ENCODE results near the gene SEC63.
"Not testable (repeated sequence)": the region's sequence is repeated elsewhere in the genome, so short reads cannot be mapped to it uniquely, and the experiment has no call there.

SEC63 gene, protein sequence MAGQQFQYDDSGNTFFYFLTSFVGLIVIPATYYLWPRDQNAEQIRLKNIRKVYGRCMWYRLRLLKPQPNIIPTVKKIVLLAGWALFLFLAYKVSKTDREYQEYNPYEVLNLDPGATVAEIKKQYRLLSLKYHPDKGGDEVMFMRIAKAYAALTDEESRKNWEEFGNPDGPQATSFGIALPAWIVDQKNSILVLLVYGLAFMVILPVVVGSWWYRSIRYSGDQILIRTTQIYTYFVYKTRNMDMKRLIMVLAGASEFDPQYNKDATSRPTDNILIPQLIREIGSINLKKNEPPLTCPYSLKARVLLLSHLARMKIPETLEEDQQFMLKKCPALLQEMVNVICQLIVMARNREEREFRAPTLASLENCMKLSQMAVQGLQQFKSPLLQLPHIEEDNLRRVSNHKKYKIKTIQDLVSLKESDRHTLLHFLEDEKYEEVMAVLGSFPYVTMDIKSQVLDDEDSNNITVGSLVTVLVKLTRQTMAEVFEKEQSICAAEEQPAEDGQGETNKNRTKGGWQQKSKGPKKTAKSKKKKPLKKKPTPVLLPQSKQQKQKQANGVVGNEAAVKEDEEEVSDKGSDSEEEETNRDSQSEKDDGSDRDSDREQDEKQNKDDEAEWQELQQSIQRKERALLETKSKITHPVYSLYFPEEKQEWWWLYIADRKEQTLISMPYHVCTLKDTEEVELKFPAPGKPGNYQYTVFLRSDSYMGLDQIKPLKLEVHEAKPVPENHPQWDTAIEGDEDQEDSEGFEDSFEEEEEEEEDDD

DNA sequence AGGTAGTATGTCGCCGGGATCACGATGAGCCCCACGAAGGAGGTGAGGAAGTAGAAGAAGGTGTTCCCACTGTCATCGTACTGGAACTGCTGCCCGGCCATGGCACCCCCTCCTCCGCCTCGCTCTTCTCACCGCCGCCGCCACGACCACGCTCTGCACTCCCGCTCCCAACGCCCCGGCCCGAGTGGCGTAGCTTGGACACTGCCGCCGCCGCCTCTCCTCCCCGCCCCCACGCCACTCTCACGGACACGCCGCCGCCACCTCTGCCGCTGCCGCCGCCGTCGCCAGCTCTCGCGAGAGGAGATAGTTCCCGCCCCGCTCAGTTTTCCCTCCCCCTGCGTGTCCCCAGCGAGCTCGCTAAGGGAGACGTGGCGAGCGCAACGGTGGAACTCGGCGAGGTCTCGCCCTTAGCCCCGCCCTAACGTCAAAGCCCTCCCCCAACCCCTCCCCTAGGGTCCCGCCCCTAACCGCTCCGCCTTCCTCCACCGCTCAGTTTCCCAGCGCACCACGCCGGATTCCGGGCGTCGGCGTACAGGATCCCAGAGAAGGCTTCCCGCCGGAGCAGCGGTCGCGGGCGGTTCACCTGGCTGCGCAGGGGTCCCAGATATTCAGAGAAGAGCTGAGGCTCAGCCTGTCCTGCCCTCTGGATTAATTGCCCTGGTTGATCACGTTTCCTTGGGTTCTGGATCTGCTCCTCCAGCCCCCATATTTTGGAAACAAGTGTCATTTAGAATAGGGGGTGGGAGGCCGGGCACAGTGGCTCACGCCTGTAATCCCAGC lies at the start of gene SEC63:
SEC63 (minus strand) TSS at position 300 of the 780 bp plus-strand sequence; CDS start at position 101, 199 bp downstream.
- peak; percentile 98 for DNase-seq (ENCODE audit: low spot score)

DNA sequence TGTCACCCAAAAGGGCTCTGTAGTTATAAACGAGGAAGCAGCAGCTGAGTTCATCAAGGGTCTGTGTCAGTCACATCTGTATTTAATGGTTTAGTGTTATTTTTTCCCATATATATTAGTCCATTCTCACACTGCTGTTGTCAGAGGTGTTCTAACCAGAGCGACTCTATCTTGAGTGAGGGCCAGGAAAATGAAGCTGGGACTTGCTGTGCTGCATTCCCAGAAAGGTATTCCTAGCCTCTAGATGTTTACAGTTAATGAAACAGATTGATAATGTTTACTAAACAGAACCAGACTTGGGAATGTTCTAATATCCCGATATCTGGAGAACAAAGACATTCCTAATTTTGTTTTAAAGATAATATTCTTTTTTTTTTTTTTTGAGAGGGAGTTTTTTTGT lies 48.0 kb upstream of the SEC63 start:
- DNase-seq (ENCODE audit: low spot score) = no peak

DNA sequence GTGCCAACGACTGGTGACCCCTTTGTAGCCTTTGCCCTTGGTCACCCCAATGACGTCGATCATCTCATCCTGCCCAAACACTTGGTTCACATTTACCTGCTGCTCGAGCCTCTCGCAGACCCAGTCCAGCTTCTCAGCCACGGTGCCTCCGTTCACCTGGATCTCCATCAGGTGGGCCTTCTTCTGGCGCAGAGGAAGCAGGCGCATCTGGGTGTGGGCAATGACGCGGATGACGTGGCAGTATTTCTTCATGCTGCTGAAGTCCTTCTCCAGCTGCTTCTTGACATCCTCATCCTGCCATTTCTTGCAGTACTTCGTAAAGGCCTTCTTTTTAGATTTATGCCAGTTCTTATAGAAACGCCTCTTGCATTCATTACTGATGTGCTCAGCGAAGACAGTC lies 46.9 kb upstream of the SEC63 start:
- DNase-seq (ENCODE audit: low spot score) = no peak

DNA sequence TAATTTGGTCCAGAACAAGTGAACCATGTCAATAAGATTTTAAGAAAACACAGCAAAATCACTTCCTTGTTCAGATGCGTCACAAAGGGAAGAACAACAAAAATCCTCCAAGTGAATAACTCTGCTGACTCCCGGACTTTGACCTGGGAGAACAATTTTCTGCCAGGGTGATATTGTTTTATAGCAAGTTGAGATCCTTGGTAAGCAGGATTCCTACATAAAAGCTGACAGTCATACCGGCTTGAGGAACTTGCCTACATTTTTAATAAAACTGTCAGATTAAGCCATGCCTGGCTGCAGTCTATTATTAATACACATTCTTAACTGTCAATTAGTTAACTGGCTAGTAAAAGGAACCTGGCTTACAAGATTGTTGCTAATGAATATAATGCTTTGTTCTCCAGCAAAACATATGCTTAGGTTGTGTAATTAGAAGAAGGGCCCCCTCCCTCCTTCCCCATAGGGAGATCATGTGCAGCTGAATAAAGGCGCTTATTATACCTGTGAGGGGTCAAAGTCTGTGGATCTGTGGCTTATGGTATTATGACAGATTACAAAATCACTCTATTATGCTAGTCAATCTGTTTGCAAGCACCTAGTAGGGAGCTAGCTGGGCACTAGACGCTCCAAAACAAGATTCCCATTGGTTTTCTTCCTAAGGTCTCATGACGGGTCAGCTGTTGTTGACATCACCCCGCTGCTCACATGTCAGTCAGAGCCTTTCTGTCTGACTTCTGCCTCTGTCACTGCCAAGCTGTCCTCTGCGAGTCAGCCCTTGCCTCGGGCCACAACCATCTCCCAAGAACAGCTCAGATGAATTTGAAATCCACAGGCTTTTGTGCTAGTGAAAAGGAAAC lies 44.6 kb upstream of the SEC63 start:
- DNase-seq (ENCODE audit: low spot score) = no peak

DNA sequence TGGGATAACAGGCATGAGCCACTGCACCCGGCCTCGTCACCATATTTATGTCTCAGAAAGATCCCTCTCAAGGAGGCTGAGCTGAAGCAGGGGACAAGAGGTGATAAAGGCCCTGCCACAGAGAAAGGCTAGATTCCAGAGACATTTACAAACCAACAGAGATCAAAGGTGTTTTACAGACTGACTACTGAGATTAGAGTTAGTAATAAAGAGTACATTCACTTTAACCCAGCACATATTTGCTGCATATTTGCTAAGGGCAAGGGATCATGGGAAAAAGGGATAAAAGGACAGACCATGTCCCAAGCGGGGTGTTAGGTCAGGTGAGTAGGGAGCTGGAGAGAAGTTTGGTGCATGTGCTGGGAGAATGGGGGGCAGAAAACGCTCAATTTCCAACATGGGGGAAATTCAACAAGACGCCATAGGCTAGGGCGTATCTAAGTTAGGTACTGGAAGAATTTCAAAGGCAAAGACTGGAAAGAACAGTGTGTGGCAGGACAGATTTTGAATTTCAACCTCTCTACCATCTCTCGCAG lies 43.8 kb upstream of the SEC63 start:
- no peak for DNase-seq (ENCODE audit: low spot score)

DNA sequence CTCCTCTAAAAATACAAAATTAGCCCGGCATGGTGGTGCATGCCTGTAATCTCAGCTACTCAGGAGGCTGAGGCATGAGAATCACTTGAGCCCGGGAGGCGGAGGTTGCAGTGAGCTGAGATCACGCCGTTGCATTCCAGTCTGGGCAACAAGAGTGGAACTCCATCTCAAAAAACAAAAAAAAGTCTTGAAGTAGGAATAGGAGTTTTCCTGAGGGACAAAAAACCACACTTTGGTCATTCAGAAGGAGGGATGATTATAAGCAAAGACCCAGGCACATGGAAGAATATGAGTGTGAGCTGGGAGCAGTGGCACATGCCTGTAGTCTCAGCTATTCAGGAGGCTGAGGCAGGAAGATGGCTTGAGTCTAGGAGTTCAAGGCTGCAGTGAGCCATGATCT lies 42.3 kb upstream of the SEC63 start:
- DNase-seq (ENCODE audit: low spot score) = not testable (repeated sequence)

DNA sequence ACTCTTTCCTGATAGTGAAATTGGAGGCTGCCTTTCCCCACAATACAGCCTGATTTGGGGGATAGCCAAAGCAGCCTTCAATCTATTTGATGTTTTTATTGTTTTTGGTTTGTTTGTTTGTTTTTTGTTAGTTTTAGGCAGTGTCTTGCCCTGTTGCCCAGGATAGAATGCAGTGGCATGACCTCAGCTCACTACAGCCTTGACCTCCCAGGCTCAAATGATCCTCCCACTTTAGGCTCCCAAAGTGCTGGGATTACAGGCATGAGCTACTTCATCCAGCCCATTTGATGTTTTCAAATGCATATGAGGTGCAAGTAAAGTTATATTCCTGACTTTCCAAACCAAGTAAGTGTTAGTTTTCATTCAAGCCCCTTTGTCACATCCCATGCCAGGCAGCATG lies 41.3 kb upstream of the SEC63 start:
- DNase-seq (ENCODE audit: low spot score) = no peak

DNA sequence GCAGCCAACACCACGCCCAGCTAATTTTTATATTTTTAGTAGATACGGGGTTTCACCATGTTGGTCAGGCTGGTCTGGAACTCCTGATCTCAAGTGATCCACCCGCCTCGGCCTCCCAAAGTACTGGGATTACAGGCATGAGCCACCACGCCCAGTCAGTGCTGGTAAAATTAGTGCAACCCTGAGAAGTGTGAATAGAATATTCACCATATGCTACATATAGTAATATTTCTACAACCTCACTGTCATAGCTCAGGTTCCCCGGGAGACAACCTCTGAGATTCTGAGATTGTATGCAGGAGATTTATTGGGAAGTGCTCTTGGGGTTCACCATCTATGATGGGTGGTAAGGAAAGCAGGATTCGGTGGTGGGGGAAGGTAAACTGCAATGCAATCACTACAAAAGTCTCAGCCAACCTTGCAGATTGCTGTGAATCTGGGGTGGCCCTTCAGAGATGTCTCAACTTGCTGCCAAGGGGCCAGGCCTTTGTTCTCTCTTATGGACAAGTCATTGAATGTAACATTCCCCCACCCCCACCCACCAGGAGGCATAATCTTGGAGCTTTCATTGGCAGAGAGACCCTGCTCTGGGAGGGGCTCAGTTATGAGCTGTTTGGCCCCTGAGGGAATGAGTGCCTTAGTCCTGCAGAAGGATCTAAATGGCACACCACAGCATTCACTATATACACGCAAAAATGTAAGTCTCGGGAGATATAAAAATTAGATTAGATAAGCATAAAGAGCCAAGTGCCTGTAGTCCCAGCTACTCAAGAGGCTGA lies 34.0 kb upstream of the SEC63 start:
- no peak for DNase-seq (ENCODE audit: low spot score)

DNA sequence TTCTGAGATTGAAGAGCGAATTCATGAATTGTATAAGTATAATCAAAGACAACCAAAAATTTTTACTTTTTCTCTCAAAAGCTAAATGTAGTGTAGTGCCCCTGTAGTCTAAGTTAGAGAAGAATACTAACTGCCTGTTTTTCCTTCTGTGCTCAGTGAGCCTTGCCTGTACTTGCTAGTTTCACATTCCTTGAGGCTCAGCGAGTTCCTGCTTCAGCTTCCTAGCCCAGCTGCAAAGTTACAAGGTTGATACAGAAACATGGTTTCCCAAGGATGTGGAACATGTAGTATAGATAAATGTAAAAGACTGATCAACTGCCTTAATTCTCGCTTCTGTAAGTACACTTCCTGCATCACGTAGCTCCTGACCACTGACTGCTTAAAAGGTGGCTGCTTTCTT lies 33.1 kb upstream of the SEC63 start:
- no peak for DNase-seq (ENCODE audit: low spot score)

DNA sequence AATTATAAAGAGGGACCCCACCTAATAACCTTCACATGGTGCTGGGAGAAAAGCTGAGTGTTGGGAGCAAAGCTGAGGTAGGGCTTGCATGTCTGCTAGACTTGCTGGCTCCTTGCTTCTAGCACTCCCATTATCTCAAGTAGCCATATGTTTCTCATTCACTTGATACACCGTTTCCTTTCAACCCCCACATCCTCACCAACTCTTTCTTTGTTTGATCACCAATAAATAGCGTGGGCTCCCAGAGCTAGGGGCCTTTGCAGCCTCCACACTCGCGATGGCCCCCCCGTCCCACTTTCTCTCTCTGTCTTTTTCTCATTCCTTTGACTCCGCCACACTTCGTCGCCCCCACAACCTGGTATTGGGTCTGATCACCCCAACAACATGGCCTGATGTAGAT lies 32.6 kb upstream of the SEC63 start:
- DNase-seq (ENCODE audit: low spot score) = not testable (repeated sequence)

DNA sequence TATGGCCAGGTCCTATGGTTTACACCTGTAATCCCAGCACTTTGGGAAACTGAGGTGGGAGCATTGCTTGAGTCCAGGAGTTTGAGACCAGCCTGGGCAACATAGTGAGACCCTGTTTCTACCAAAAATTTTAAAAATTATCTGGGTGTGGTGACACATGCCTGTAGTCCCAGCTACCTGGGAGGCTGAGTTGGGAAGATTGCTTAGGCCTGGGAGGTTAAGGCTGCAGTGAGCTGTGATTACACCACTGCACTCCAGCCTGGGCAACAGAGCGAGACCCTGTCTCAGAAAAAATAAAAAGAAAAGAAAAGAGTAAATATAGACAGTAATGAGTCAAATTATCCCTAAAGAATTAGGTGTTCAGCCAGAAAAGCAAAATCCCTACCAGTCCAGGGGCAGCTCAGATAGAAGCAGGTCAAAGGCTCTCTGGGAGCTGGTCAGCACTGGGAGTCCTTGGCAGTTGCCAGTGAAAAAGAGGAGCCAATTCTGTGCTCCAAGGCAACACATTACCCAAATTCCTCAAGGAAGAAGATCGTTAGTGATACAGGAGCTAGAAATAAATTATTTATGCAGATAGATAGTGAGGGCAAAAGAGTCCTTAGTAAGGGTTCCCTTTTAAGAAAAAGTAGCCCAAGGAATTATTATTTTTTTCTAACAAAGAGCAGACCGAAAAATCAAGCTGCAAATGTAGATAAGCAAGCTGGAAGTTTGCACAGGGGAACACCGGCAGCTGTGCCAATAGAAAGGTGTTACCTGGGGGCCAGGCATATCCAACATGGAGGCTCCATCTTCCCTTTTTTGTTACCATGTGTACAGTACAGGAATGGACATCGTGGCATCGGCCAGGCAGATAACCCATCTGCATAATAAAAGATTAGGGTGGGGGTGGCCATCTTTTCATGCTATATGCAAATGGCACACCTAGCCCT lies 31.4 kb upstream of the SEC63 start:
- DNase-seq (ENCODE audit: low spot score) = no peak

DNA sequence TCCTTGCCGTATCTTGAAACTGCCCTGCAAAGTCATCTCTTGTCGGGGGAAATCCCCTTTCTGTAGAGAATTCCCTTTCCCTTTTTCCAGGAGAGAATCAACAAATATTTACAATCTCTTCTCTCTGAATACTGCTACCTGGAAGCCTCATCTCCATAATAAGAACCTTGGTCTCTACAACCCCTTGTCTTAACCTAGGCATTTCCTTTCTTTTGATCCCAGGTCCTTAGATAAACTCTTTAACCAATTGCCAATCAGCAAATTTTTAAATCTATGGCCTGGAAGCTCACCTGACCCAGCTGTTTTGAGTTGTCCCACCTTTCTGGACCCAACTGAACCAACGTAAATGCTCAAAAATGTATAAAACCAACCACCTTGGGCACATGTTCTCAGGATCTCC lies 30.6 kb upstream of the SEC63 start:
- DNase-seq (ENCODE audit: low spot score) = no peak

DNA sequence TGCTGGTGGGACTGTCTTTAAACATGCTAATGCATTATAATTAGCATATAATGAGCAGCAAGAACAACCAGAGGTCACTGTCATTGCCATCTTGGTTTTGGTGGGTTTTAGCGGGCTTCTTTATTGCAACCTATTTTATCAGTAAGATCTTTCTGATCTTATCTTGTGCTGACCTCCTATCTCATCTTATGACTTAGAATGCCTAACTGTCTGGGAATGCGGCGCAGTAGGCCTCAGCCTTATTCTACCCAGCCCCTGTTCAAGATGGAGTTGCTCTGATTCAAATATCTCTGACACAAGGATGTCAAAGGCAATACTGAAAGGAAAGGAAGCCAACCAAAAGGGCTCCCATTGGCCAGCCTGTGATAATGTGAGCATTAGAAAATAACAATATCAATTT lies 29.8 kb upstream of the SEC63 start:
- DNase-seq (ENCODE audit: low spot score) = no peak

DNA sequence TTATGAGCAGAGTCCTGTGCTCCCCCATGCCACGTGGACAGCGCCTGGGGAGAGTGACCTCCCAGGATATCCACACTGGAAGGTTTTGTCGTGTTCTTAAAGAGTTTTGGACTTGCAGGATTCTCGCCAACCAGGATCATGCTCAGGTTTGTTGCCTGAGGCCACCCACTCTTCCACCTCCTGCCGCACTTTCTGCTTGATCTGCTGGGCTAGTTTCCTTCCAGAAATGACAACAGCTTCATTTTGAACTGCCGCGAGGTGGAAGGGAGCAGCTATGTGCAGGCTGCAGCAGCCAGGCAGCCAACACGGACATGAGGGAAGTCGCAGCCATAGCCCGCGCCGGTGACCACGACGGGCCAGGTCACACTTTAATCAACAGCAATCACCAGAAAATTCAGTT lies 27.7 kb upstream of the SEC63 start:
- DNase-seq (ENCODE audit: low spot score) = no peak

DNA sequence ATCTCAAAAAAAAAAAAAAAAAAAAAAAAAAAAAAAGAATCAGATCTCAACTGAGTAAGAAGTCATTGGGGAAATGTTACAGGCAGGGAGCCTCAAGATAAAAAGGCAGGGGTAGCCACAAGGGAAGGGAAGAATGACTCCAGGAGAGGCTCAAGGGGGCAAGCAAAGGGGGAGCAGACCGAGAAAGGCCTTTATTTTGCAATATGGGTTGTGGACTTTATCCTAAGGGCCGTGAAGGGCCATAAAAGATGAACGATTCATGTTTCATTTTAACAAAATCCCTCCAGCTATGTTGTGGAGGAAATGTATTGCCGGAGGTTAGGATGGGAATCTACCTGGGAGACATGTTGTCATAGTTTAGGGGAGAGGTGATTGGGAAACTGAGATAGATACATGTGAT lies 25.8 kb upstream of the SEC63 start:
- no peak for DNase-seq (ENCODE audit: low spot score)

DNA sequence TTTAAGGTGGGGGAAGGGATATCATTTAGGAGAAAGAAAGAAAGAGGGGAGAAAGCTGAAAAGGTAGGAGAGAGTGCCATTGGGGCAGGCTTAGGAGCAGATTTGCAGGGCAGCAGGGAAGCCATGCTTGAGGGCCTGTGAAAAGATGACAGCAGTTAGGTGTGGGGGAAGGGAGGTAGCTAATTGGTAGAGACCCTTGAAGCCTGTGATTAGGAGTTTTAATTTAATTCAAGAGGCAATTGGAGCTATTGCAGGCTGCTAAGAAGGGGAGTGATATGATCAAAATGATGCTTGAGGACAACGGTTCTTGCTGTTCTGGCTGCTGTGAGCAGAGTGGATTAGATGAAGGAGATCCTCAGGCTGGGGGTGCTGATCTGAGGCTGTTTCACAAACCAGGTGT lies 24.5 kb upstream of the SEC63 start:
- DNase-seq (ENCODE audit: low spot score) = no peak

DNA sequence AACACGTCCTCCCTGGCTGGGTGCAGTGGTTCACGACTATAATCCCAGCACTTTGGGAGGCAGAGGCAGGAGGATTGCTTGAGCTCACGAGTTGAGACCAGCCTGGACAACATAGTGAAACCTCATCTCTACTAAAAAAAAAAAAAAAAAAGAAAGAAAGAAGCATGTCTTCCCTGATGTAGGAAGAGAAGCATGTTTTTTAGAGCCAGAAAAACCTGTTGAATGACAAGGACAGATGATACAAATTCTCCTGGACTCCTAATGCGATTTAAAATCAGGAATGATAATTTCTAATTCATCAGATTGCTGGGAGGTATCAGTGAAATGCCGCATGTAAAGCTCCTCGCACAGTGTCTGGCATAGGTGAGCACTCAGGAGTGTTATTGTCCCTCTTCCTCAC lies 23.7 kb upstream of the SEC63 start:
- no peak for DNase-seq (ENCODE audit: low spot score)

DNA sequence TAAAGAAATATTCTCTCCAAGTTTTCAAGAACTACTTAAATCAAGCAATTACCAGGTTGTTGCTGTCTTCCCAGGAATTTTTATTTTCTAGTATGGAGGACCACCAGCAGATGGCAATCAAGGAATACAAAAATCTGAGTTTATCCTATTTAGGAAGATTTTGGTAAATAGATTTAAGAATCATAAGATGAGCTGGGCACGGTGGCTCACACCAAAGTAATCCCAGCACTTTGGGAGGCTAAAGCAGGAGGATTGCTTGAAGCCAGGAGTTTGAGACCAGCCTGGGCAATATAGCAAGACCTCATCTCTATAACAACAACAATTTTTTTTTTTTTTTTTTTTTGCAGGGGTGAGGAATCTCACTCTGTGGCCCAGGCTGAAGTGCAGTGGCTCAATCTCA lies 19.3 kb upstream of the SEC63 start:
- DNase-seq (ENCODE audit: low spot score) = peak; percentile 8

DNA sequence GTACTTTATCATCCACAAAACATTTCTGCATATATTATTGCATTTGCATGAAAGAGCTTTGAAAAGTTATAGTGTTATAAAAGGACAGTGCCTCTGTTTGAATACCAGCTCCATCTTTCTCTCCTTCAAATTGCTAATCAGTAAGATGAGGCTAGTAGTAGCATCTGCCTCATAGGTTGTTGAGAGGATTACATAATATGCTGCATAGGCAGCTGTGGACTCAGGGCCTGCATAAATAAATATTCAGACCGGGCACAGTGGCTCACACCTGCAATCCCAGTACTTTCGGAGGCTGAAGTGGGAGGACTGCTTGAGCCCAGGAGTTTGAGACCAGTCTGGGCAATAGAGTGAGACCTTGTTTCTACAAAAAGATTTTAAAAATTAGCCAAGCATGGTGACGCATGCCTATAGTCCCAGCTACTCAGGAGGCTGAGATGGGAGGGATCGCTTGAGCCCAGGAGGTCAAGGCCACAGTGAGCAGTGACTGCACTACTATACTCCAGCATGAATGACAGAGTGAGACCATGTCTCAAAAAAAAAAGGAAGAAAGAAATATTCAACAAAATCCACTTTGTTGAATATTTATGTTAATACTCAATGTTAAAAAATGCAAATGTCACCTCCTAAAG lies 18.3 kb upstream of the SEC63 start:
- no peak for DNase-seq (ENCODE audit: low spot score)

Measured in activated CD4-positive, alpha-beta T cell treated with anti-CD3 and anti-CD28 coated beads, Interleukin-2, Interleukin-4, amounts not matched to agents 100 ng/mL and 50 ng/mL, durations not matched to agents 16 hours and 8 hours (primary cell).